MM.1S (cell line): ENCODE data around the gene GPR42.
"Not testable (repeated sequence)": the region's sequence is repeated elsewhere in the genome, so short reads cannot be mapped to it uniquely, and the experiment has no call there.

Source experiments
- DNase-seq: peaks from one replicate; pipeline ENCODE4 v3.0.0-alpha.2; 2015
- H2AFZ ChIP-seq: fragments of 300-600 bp; sonication (generic); 2 replicates; pipeline ENCODE4 v1.6.0; 2016; ENCODE audit warnings: antibody characterized with exemption, low read length
- H3F3A ChIP-seq: fragments of 300-600 bp; sonication (generic); 2 replicates; pipeline ENCODE4 v1.6.1; 2016; ENCODE audit warnings: mild to moderate bottlenecking, antibody characterized with exemption, low read length, moderate library complexity, mixed read lengths; ENCODE audit not compliant: insufficient read depth
- H3K27ac ChIP-seq: fragments of 300-600 bp; sonication (generic); 2 replicates; pipeline ENCODE4 v1.5.1; 2016; ENCODE audit warnings: mild to moderate bottlenecking, low read length
- H3K27me3 ChIP-seq: fragments of 300-600 bp; sonication (generic); replicated peaks from 2 replicates; pipeline ENCODE4 v1.6.0; 2016; ENCODE audit warnings: low read length; ENCODE audit not compliant: insufficient read depth
- H3K36me3 ChIP-seq: fragments of 300-600 bp; sonication (generic); replicated peaks from 2 replicates; pipeline ENCODE4 v1.6.1; 2016; ENCODE audit warnings: mild to moderate bottlenecking, low read length, mixed read lengths; ENCODE audit not compliant: insufficient read depth
- H3K4me1 ChIP-seq: fragments of 300-600 bp; sonication (generic); 2 replicates; pipeline ENCODE4 v1.6.1; 2016; ENCODE audit warnings: low read length, mixed read lengths
- H3K4me2 ChIP-seq: fragments of 300-600 bp; sonication (generic); 2 replicates; pipeline ENCODE4 v1.6.0; 2016; ENCODE audit warnings: low read depth, low read length
- H3K4me3 ChIP-seq: fragments of 300-600 bp; sonication (generic); 2 replicates; pipeline ENCODE4 v1.5.1; 2016; ENCODE audit warnings: low read length, mixed read lengths
- H3K79me2 ChIP-seq: fragments of 300-600 bp; sonication (generic); 2 replicates; pipeline ENCODE4 v1.6.1; 2016; ENCODE audit warnings: mixed run types, low read length, mixed read lengths
- H3K9ac ChIP-seq: fragments of 300-600 bp; sonication (generic); 2 replicates; pipeline ENCODE4 v1.6.1; 2016; ENCODE audit warnings: low read length, mixed read lengths
- H3K9me2 ChIP-seq: fragments of 300-600 bp; sonication (generic); replicated peaks from 2 replicates; pipeline ENCODE4 v1.6.1; 2016; ENCODE audit warnings: mild to moderate bottlenecking, low read length, mixed read lengths; ENCODE audit not compliant: insufficient read depth
- H3K9me3 ChIP-seq: fragments of 300-600 bp; sonication (generic); replicated peaks from 2 replicates; pipeline ENCODE4 v1.6.1; 2016; ENCODE audit warnings: mild to moderate bottlenecking, low read length, mixed read lengths; ENCODE audit not compliant: insufficient read depth
- H4K20me1 ChIP-seq: fragments of 300-600 bp; sonication (generic); 2 replicates; pipeline ENCODE4 v1.6.1; 2016; ENCODE audit warnings: mild to moderate bottlenecking, low read length, moderate library complexity, mixed read lengths; ENCODE audit not compliant: insufficient read depth
- CTCF ChIP-seq: fragments of 300-600 bp; sonication (generic); IDR thresholded peaks from 2 replicates; pipeline ENCODE4 v1.5.1; 2016; ENCODE audit warnings: antibody characterized with exemption, low read length, mixed read lengths
- EZH2 ChIP-seq: fragments of 300-600 bp; sonication (generic); optimal IDR thresholded peaks from 2 replicates; pipeline ENCODE3; 2017; ENCODE audit warnings: low read depth, mild to moderate bottlenecking, antibody characterized with exemption, low read length, mixed read lengths
- EZH2phosphoT487 ChIP-seq: fragments of 300-600 bp; sonication (generic); IDR thresholded peaks from 2 replicates; pipeline ENCODE4 v1.6.1; 2018; ENCODE audit warnings: antibody characterized with exemption, low read length

The GPR42 gene

GRCh38 chr19:35357867-35358573 lies 12.8 kb upstream of the GPR42 start, which contains the start of gene FFAR3:
TSS of gene FFAR3 (plus strand) at chr19:35358460. CDS start at chr19:35358891, 431 bp downstream.
- no peak for DNase-seq

GRCh38 chr19:35358834-35359233 lies 12.0 kb upstream of the GPR42 start:
- H3K79me2 ChIP-seq, H3K4me2 ChIP-seq: not testable (repeated sequence)

More at GRCh38 chr19:35357867-35358573, 12.8 kb upstream of the GPR42 start, which contains the start of gene FFAR3:
- Histone ChIP-seq H3K4me1 (no peaks in the 10 kb centered on the region), H3K27ac (no peak within 1 kb of the TSS), H3K79me2 (no peaks in the 10 kb centered on the region), H3K27me3 (peaks cover 47% of the 10 kb centered on the region), H3F3A (no peaks in the 10 kb centered on the region), H3K4me2 (no peak within 1 kb of the TSS), H3K9ac (no peak within 1 kb of the TSS), H3K9me2 (no peaks in the 10 kb centered on the region), H3K4me3 (no peak within 1 kb of the TSS), H3K36me3 (no peaks in the 10 kb centered on the region), H4K20me1 (no peaks in the 10 kb centered on the region), H2AFZ (no peak within 1 kb of the TSS), H3K9me3 (no peaks in the 10 kb centered on the region)
- TF ChIP-seq CTCF, result no peak
- no peak for TF ChIP-seq EZH2phosphoT487
- no peak for TF ChIP-seq EZH2

GRCh38 chr19:35359395-35359794 lies 11.5 kb upstream of the GPR42 start:
- H3K4me3 ChIP-seq, DNase-seq, H3K9me2 ChIP-seq, H3K9me3 ChIP-seq, H3K4me1 ChIP-seq, H3F3A ChIP-seq, H3K36me3 ChIP-seq, H2AFZ ChIP-seq, H3K27ac ChIP-seq, H3K9ac ChIP-seq, H4K20me1 ChIP-seq, H3K79me2 ChIP-seq, H3K4me2 ChIP-seq: not testable (repeated sequence)
- H3K27me3 ChIP-seq, result peaks cover 51% of the 10 kb centered on the region

More at GRCh38 chr19:35358834-35359233, 12.0 kb upstream of the GPR42 start:
- H3F3A ChIP-seq, H3K9ac ChIP-seq, H4K20me1 ChIP-seq, H3K36me3 ChIP-seq, H3K9me2 ChIP-seq, DNase-seq, H2AFZ ChIP-seq, H3K9me3 ChIP-seq, H3K4me3 ChIP-seq, H3K4me1 ChIP-seq, H3K27ac ChIP-seq: not testable (repeated sequence)
- peaks cover 47% of the 10 kb centered on the region for H3K27me3 ChIP-seq

GRCh38 chr19:35360081-35360480 lies 10.8 kb upstream of the GPR42 start:
- H3K9me2 ChIP-seq, H3K79me2 ChIP-seq, H3K4me2 ChIP-seq, H3K9me3 ChIP-seq, H3F3A ChIP-seq, DNase-seq, H4K20me1 ChIP-seq, H3K36me3 ChIP-seq, H2AFZ ChIP-seq, H3K27ac ChIP-seq, H3K4me3 ChIP-seq, H3K4me1 ChIP-seq, H3K9ac ChIP-seq: not testable (repeated sequence)
- H3K27me3 ChIP-seq, result peaks cover 50% of the 10 kb centered on the region
